HG03342 (cell line): ENCODE data around the gene ALDH2.
"Not testable (repeated sequence)": the region's sequence is repeated elsewhere in the genome, so short reads cannot be mapped to it uniquely, and the experiment has no call there.

Source experiments
- ATAC-seq: cut with Tn5 transposase; IDR thresholded peaks from one replicate; pipeline ENCODE4 v1.9.1; 2021; ENCODE audit warnings: mild to moderate bottlenecking, moderate library complexity; ENCODE audit not compliant: unreplicated experiment

The ALDH2 gene

GRCh38 chr12:111766608-111767361 lies at the start of gene ALDH2:
Gene ALDH2, plus strand, starts transcription at chr12:111766933. Its CDS starts 50 bp downstream, at chr12:111766983.
- ATAC-seq: no peak

- ATAC-seq: not testable (repeated sequence)
Measured at GRCh38 chr12:111719316-111719715, 47.4 kb upstream of the ALDH2 start.

DNA sequence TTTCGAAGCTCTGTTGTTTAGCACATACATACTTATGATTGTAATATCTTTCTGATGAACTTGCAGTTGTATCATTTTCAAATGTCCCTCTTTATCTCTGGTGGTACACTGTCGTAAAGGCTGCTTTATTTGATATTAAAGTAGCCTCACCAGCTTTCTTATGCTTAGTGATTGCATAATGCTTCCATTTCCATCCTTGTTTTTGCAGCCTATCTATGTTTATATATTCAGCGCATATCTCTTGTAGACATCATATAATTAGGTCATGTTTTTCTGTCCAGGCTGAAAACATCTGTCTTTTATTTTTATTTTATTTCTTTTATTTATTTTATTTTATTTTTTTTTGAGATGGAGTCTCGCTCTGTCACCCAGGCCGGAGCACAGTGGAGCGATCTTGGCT lies 46.3 kb upstream of the ALDH2 start:
- ATAC-seq: no peak

GRCh38 chr12:111723646-111724360 lies 42.9 kb upstream of the ALDH2 start:
- not testable (repeated sequence) for ATAC-seq

DNA sequence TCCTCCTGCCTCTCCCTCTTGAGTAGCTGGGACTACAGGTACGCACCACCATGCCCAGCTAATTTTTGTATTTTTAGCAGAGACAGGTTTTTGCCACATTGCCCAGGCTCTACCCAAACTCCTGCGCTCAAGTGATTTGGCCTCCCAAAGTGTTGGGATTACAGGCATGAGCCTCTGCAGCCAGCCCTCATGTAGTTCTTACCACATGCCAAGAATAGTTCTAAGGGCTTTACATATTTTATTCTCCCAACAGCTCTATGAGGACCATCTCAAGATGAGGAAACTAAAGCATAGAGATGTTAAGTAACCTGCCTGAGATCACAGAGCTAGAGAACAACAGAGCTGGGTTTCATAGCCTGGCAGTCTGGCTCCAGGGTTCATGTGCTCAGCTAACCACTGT lies 37.9 kb upstream of the ALDH2 start:
- ATAC-seq: no peak

- no peak for ATAC-seq
Measured at GRCh38 chr12:111730420-111730819, 36.3 kb upstream of the ALDH2 start.

GRCh38 chr12:111732786-111733185 lies 33.9 kb upstream of the ALDH2 start:
- no peak for ATAC-seq

- no peak for ATAC-seq
Measured at GRCh38 chr12:111733340-111733915, 33.3 kb upstream of the ALDH2 start.

DNA sequence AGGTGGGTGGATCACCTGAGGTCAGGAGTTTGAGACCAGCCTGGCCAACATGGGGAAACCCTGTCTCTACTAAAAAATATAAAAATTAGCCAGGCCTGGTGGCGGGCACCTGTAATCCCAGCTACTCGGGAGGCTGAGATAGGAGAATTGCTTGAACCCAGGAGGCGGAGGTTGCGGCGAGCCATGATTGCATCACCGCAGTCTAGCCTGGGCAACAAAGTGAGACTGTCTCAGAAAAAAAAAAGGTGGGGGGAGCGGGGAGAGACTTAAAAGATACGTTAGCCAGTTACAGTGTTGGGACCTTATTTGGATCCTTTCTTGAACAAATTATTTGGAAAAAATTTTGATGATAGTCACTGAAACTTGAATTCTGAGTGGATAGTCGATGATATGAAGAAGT lies 27.2 kb upstream of the ALDH2 start:
- not testable (repeated sequence) for ATAC-seq

GRCh38 chr12:111741235-111741812 lies 25.4 kb upstream of the ALDH2 start:
- ATAC-seq: no peak

- ATAC-seq: no peak
Measured at GRCh38 chr12:111745211-111745610, 21.5 kb upstream of the ALDH2 start.

- ATAC-seq: no peak
Measured at GRCh38 chr12:111747333-111747732, 19.4 kb upstream of the ALDH2 start.

GRCh38 chr12:111748151-111748672 lies 18.5 kb upstream of the ALDH2 start:
- no peak for ATAC-seq

- ATAC-seq: no peak
Measured at GRCh38 chr12:111748867-111749266, 17.9 kb upstream of the ALDH2 start.

DNA sequence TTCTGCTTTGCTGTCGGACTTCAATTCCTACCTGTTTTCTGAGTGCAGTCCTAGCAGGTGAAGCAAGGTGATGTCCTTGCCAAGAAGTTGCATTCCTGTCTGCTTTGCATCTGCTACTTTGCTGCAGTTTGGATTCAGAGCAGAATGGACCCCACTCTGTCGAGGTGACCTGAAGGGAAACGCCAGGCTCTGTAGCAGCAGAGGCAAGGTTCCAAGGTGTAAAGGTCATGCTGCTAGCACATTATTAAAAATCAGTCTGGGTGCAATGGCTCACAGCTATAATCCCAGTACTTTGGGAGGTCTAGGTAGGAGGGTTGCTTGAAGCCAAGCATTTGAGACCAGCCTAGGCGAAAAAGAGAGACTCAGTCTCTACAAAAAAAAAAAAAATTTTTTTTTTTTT lies 17.3 kb upstream of the ALDH2 start:
- no peak for ATAC-seq

- no peak for ATAC-seq
Measured at GRCh38 chr12:111753144-111753881, 13.4 kb upstream of the ALDH2 start.

DNA sequence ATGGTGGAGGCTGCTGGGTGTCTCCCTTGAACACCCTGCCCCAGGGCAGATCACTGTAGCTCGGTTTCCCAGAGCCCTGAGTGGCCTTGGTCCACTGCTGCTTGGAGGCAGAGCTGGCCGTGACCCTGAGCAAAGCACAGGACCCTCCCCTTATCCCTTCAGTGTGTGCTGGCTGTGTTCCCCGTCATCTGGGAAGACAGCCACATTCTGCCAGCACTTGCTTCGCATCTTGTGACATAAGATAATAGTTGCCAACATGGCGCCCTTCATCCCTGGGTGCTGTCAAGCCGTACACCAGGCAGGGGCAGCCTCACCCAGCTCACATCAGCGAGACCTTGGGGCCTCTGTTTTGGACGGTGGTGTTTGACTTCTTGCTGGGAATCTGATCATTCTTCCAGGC lies 12.1 kb upstream of the ALDH2 start:
- no peak for ATAC-seq

GRCh38 chr12:111756196-111756595 lies 10.5 kb upstream of the ALDH2 start:
- no peak for ATAC-seq

DNA sequence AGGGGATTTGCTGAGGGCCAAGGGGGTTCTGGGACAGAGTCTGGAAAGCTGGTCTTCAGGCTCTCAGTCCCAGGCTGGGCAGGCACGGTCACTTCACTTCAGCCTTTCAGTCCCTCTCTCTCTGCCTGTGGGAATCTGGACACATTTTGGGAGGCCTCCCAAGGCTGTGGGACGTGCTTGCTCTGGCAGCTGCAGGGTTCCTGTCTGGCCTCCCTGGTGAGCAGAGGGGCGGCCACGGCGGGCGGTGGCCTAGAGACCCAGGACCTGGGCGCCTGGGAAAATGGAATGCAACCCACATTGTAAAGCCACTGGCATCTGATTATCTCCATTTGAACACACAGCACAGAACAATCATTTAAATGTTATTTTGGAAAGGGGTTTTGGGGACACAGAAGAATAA lies 10.1 kb upstream of the ALDH2 start:
- ATAC-seq: no peak

- ATAC-seq: peak; percentile 44
Measured at GRCh38 chr12:111757361-111758119, 9.2 kb upstream of the ALDH2 start.
